ENCODE results near the gene ZNF263.

- no peak for TF ChIP-seq CTCF (conservative IDR thresholded peaks at IDR 0.05 in 1 of 2, IDR thresholded peaks at IDR 0.05 in 1 of 2; ENCODE audit: extremely low read depth in 1 of 2, insufficient read depth in 1 of 2, low read depth in 1 of 2, low read length in 2 of 2)
- no peak for TF ChIP-seq EZH2 (IDR thresholded peaks at IDR 0.05; ENCODE audit: borderline replicate concordance, low read length)
These were observed 48.3 kb upstream of the ZNF263 start, which contains the start of gene ZNF200 for GRCh38 chr16:3234857-3235561.
